ENCODE data around the gene ITIH3. TPM values are rescaled to one million over a fixed set of nuclear protein-coding genes. Genes with fewer than 3 reads are reported as not detected.
A peak's percentile ranks its signal among the peaks of the same experiment; 100 is the strongest.

ITIH3 gene
- total and polyA plus RNA-seq, 7 experiments from 2014 or later, result not detected

GRCh38 chr3:52793702-52794611 is 639 bp upstream of the ITIH3 start:
- H3K27ac Mint-ChIP-seq, result peak overlapping the region in 1 of 9 donors; percentile 43

GRCh38 chr3:52795298-52795900 is 803 bp downstream of the ITIH3 start:
- Mint-ChIP-seq H3K9me3 (no peaks in the 10 kb centered on the region), H3K36me3 (no peaks in the 10 kb centered on the region), H3K27ac (no peak overlapping the region), H3K27me3 (peaks cover 0 to 5% (median 0%) of the 10 kb centered on the region in 5 donors), H3K4me1 (peaks cover 0 to 8% (median 0%) of the 10 kb centered on the region in 7 donors), H3K4me3 (no peak overlapping the region)
- no peak for DNase-seq
- no peak for ATAC-seq
- Histone ChIP-seq H3K9me3 (ENCODE audit: control insufficient read depth in 2 of 3, low read length in 3 of 3) (no peaks in the 10 kb centered on the region), H3K36me3 (ENCODE audit: control insufficient read depth in 2 of 3, insufficient read depth in 3 of 3, low read length in 3 of 3) (no peaks in the 10 kb centered on the region), H3K27ac (ENCODE audit: low read depth, low read length) (no peak overlapping the region), H3K27me3 (ENCODE audit: control insufficient read depth in 2 of 2, insufficient read depth in 2 of 2, low read length in 2 of 2) (no peaks in the 10 kb centered on the region), H3K4me1 (ENCODE audit: control insufficient read depth in 2 of 2, insufficient read depth in 2 of 2, low read length in 2 of 2) (no peaks in the 10 kb centered on the region), H3K4me3 (ENCODE audit: low read length) (no peak overlapping the region)
- intact Hi-C loops (cut with micrococcal nuclease), result no loop called here
- POLR2A ChIA-PET, result no interaction called here
- CTCF ChIA-PET, result no interaction called here

More at GRCh38 chr3:52793702-52794611, 639 bp upstream of the ITIH3 start:
- Mint-ChIP-seq H3K27me3 (no peaks in the 10 kb centered on the region), H3K36me3 (no peaks in the 10 kb centered on the region), H3K4me3 (no peak overlapping the region), H3K4me1 (peaks cover 0 to 4% (median 0%) of the 10 kb centered on the region in 7 donors), H3K9me3 (no peaks in the 10 kb centered on the region)
- Histone ChIP-seq H3K27me3 (ENCODE audit: control insufficient read depth in 2 of 2, insufficient read depth in 2 of 2, low read length in 2 of 2) (no peaks in the 10 kb centered on the region), H3K4me3 (ENCODE audit: low read length) (no peak overlapping the region), H3K36me3 (ENCODE audit: control insufficient read depth in 2 of 3, insufficient read depth in 3 of 3, low read length in 3 of 3) (no peaks in the 10 kb centered on the region), H3K27ac (ENCODE audit: low read depth, low read length) (no peak overlapping the region), H3K9me3 (ENCODE audit: control insufficient read depth in 2 of 3, low read length in 3 of 3) (no peaks in the 10 kb centered on the region), H3K4me1 (ENCODE audit: control insufficient read depth in 2 of 2, insufficient read depth in 2 of 2, low read length in 2 of 2) (no peaks in the 10 kb centered on the region)
- POLR2A ChIA-PET, result no interaction called here
- intact Hi-C loops (cut with micrococcal nuclease), result no loop called here
- no peak for DNase-seq
- ATAC-seq, result no peak
- CTCF ChIA-PET, result no interaction called here

- Mint-ChIP-seq H3K4me3 (no peak overlapping the region), H3K27ac (no peak overlapping the region), H3K9me3 (no peaks in the 10 kb centered on the region), H3K4me1 (peaks cover 0 to 8% (median 0%) of the 10 kb centered on the region in 7 donors), H3K27me3 (peaks cover 0 to 5% (median 0%) of the 10 kb centered on the region in 5 donors), H3K36me3 (no peaks in the 10 kb centered on the region)
- Histone ChIP-seq H3K4me3 (ENCODE audit: low read length) (no peak overlapping the region), H3K9me3 (ENCODE audit: control insufficient read depth in 2 of 3, low read length in 3 of 3) (no peaks in the 10 kb centered on the region), H3K27me3 (ENCODE audit: control insufficient read depth in 2 of 2, insufficient read depth in 2 of 2, low read length in 2 of 2) (no peaks in the 10 kb centered on the region), H3K36me3 (ENCODE audit: control insufficient read depth in 2 of 3, insufficient read depth in 3 of 3, low read length in 3 of 3) (no peaks in the 10 kb centered on the region), H3K27ac (ENCODE audit: low read depth, low read length) (no peak overlapping the region), H3K4me1 (ENCODE audit: control insufficient read depth in 2 of 2, insufficient read depth in 2 of 2, low read length in 2 of 2) (no peaks in the 10 kb centered on the region)
- no peak for ATAC-seq
- ChIA-PET CTCF (no interaction called here), POLR2A (no interaction called here)
- intact Hi-C loops (cut with micrococcal nuclease), result no loop called here
- DNase-seq, result no peak
Measured at GRCh38 chr3:52796411-52796810, 1.8 kb downstream of the ITIH3 start.

- H3K27ac ChIP-seq (ENCODE audit: low read depth, low read length), result no peak overlapping the region
- DNase-seq (no peak), ATAC-seq (no peak)
- POLR2A ChIA-PET, result no interaction called here
- no peak overlapping the region for H3K4me3 Mint-ChIP-seq
- peaks cover 0 to 8% (median 0%) of the 10 kb centered on the region in 7 donors for H3K4me1 Mint-ChIP-seq
- no peaks in the 10 kb centered on the region for H3K36me3 ChIP-seq (ENCODE audit: control insufficient read depth in 2 of 3, insufficient read depth in 3 of 3, low read length in 3 of 3)
- CTCF ChIA-PET, result no interaction called here
- no peaks in the 10 kb centered on the region for H3K9me3 Mint-ChIP-seq
- no peak overlapping the region for H3K27ac Mint-ChIP-seq
- H3K9me3 ChIP-seq (ENCODE audit: control insufficient read depth in 2 of 3, low read length in 3 of 3), result no peaks in the 10 kb centered on the region
- no peak overlapping the region for H3K4me3 ChIP-seq (ENCODE audit: low read length)
- H3K36me3 Mint-ChIP-seq, result no peaks in the 10 kb centered on the region
- H3K27me3 Mint-ChIP-seq, result peaks cover 0 to 5% (median 0%) of the 10 kb centered on the region in 5 donors
- intact Hi-C loops (cut with micrococcal nuclease), result loop anchor here in 1 of 2 donors (2.0 kb wide), 1 partner anchor 56 kb away; no protein-coding TSS in a partner anchor
- H3K27me3 ChIP-seq (ENCODE audit: control insufficient read depth in 2 of 2, insufficient read depth in 2 of 2, low read length in 2 of 2), result no peaks in the 10 kb centered on the region
- H3K4me1 ChIP-seq (ENCODE audit: control insufficient read depth in 2 of 2, insufficient read depth in 2 of 2, low read length in 2 of 2), result no peaks in the 10 kb centered on the region
Measured at GRCh38 chr3:52798376-52798977, 3.9 kb downstream of the ITIH3 start.

- Mint-ChIP-seq H3K4me3 (no peak overlapping the region), H3K27me3 (peaks cover 0 to 5% (median 0%) of the 10 kb centered on the region in 5 donors), H3K27ac (no peak overlapping the region), H3K4me1 (peaks cover 0 to 8% (median 0%) of the 10 kb centered on the region in 7 donors), H3K9me3 (no peaks in the 10 kb centered on the region), H3K36me3 (no peaks in the 10 kb centered on the region)
- Histone ChIP-seq H3K9me3 (ENCODE audit: control insufficient read depth in 2 of 3, low read length in 3 of 3) (no peaks in the 10 kb centered on the region), H3K27ac (ENCODE audit: low read depth, low read length) (no peak overlapping the region), H3K4me3 (ENCODE audit: low read length) (no peak overlapping the region), H3K4me1 (ENCODE audit: control insufficient read depth in 2 of 2, insufficient read depth in 2 of 2, low read length in 2 of 2) (no peaks in the 10 kb centered on the region), H3K27me3 (ENCODE audit: control insufficient read depth in 2 of 2, insufficient read depth in 2 of 2, low read length in 2 of 2) (no peaks in the 10 kb centered on the region), H3K36me3 (ENCODE audit: control insufficient read depth in 2 of 3, insufficient read depth in 3 of 3, low read length in 3 of 3) (no peaks in the 10 kb centered on the region)
- ChIA-PET POLR2A (no interaction called here), CTCF (no interaction called here)
- DNase-seq (no peak), ATAC-seq (peak; percentile 52)
- intact Hi-C loops (cut with micrococcal nuclease), result loop anchor here in 1 of 2 donors (2.0 kb wide), 1 partner anchor 56 kb away; no protein-coding TSS in a partner anchor
Measured at GRCh38 chr3:52798978-52799476, 4.4 kb downstream of the ITIH3 start.

GRCh38 chr3:52800079-52800478 is 5.5 kb downstream of the ITIH3 start:
- no peak overlapping the region for H3K27ac ChIP-seq (ENCODE audit: low read depth, low read length)
- no peaks in the 10 kb centered on the region for H3K9me3 ChIP-seq (ENCODE audit: control insufficient read depth in 2 of 3, low read length in 3 of 3)
- POLR2A ChIA-PET, result no interaction called here
- intact Hi-C loops (cut with micrococcal nuclease), result no loop called here
- no peak overlapping the region for H3K4me3 ChIP-seq (ENCODE audit: low read length)
- Mint-ChIP-seq H3K27ac (no peak overlapping the region), H3K36me3 (no peaks in the 10 kb centered on the region), H3K4me3 (no peak overlapping the region), H3K4me1 (peaks cover 0 to 8% (median 0%) of the 10 kb centered on the region in 7 donors), H3K27me3 (peaks cover 0 to 5% (median 0%) of the 10 kb centered on the region in 5 donors), H3K9me3 (no peaks in the 10 kb centered on the region)
- no peak for ATAC-seq
- no peaks in the 10 kb centered on the region for H3K4me1 ChIP-seq (ENCODE audit: control insufficient read depth in 2 of 2, insufficient read depth in 2 of 2, low read length in 2 of 2)
- H3K36me3 ChIP-seq (ENCODE audit: control insufficient read depth in 2 of 3, insufficient read depth in 3 of 3, low read length in 3 of 3), result no peaks in the 10 kb centered on the region
- CTCF ChIA-PET, result no interaction called here
- H3K27me3 ChIP-seq (ENCODE audit: control insufficient read depth in 2 of 2, insufficient read depth in 2 of 2, low read length in 2 of 2), result no peaks in the 10 kb centered on the region
- DNase-seq, result no peak
